SU-DHL-6 (cell line): Measurements from ENCODE around the gene TERB1.

ENCODE experiments used
- H2AFZ ChIP-seq: fragments of 200-600 bp; sonication (generic); 2 replicates; pipeline ENCODE4 v1.6.1; 2014; ENCODE audit warnings: low read depth, mild to moderate bottlenecking, moderate library complexity, mixed read lengths, antibody characterized with exemption, low read length; ENCODE audit not compliant: severe bottlenecking
- H3F3A ChIP-seq: fragments of 200-600 bp; shearing (Covaris generic); 2 replicates; pipeline ENCODE4 v1.6.0; 2016; ENCODE audit warnings: antibody characterized with exemption, mild to moderate bottlenecking; ENCODE audit not compliant: insufficient read depth
- H3K27ac ChIP-seq: fragments of 200-600 bp; sonication (generic); 2 replicates; pipeline ENCODE4 v1.5.1; 2016; ENCODE audit warnings: low read depth, mild to moderate bottlenecking, low read length, moderate library complexity, mixed read lengths
- H3K27me3 ChIP-seq: fragments of 200-600 bp; sonication (generic), shearing (Covaris generic); 2 replicates; pipeline ENCODE4 v1.6.0; 2014; ENCODE audit warnings: mild to moderate bottlenecking, low read length
- H3K36me3 ChIP-seq: fragments of 200-600 bp; sonication (generic); 2 replicates; pipeline ENCODE4 v1.6.1; 2014; ENCODE audit warnings: mild to moderate bottlenecking, low read length, mixed read lengths
- H3K4me2 ChIP-seq: fragments of 300-600, 200-600 bp; shearing (Covaris generic), sonication (generic); 2 replicates; pipeline ENCODE4 v1.6.0; 2014; ENCODE audit warnings: low read length, low read depth, mild to moderate bottlenecking; ENCODE audit not compliant: poor library complexity, severe bottlenecking
- H3K4me3 ChIP-seq: fragments of 200-600 bp; sonication (generic); 2 replicates; pipeline ENCODE4 v1.5.1; 2014; ENCODE audit warnings: antibody characterized with exemption, low read length, mild to moderate bottlenecking, mixed read lengths; ENCODE audit not compliant: insufficient read depth, poor library complexity, severe bottlenecking
- H3K79me2 ChIP-seq: fragments of 200-600 bp; sonication (generic); 2 replicates; pipeline ENCODE4 v1.6.1; 2014; ENCODE audit warnings: mild to moderate bottlenecking, low read length, moderate library complexity; ENCODE audit not compliant: insufficient read depth
- H3K9ac ChIP-seq: fragments of 200-600 bp; sonication (generic); 2 replicates; pipeline ENCODE4 v1.7.0; 2014; ENCODE audit warnings: mild to moderate bottlenecking, low read length
- H3K9me2 ChIP-seq: fragments of 200-600 bp; sonication (generic); replicated peaks from 2 replicates; pipeline ENCODE4 v1.6.1; 2014; ENCODE audit warnings: low read length; ENCODE audit not compliant: insufficient read depth
- H3K9me3 ChIP-seq: fragments of 200-600 bp; sonication (generic); 2 replicates; pipeline ENCODE4 v1.6.1; 2014; ENCODE audit warnings: low read length, mixed read lengths; ENCODE audit not compliant: insufficient read depth
- H4K20me1 ChIP-seq: fragments of 200-600 bp; sonication (generic); 2 replicates; pipeline ENCODE4 v1.6.1; 2014; ENCODE audit warnings: low read depth, mild to moderate bottlenecking, antibody characterized with exemption, low read length, moderate library complexity, mixed read lengths
- EZH2phosphoT487 ChIP-seq: fragments of 200-600 bp; sonication (generic), shearing (Covaris generic); conservative IDR thresholded peaks from 2 replicates; pipeline ENCODE4 v1.6.1; 2018; ENCODE audit warnings: mild to moderate bottlenecking, antibody characterized with exemption, low read length, moderate library complexity, mixed read lengths
- TF ChIP-seq, protein P1 (sequence below): fragments of 200-600 bp; sonication (generic); IDR thresholded peaks from one replicate; pipeline ENCODE4 v1.5.1; 2017; ENCODE audit warnings: antibody characterized with exemption, mild to moderate bottlenecking, low read length, moderate library complexity; ENCODE audit not compliant: insufficient read depth, poor library complexity, severe bottlenecking

TERB1 gene

DNA sequence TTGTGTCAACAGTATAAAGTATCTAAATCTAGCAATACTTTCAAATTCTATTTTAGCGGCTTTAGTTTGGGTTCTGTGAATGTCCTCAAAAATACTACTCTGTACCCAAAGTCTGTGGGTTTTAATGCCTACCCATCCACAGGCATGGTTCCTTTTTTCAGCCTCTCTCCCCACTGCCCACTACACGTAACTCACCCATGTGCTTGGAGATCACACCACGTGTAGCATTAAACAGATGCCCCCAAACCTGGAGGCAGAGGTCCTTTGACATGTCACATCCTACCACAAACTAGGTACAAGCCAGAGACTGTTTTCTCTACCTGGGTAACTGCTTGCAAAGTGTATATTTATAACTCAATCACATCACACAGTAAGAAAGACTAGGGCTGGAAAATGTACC, 55.3 kb downstream of the TERB1 start:
- Histone ChIP-seq H4K20me1 (no peaks in the 10 kb centered on the region), H3K4me2 (no peak overlapping the region), H3F3A (0 out of 2 replicates have a peak, but pooled peaks cover 5% of the 10 kb centered on the region), H3K9ac (no peak overlapping the region), H3K27ac (no peak overlapping the region), H3K27me3 (no peaks in the 10 kb centered on the region), H3K79me2 (peaks cover 45% of the 10 kb centered on the region), H2AFZ (no peak overlapping the region), H3K9me3 (no peaks in the 10 kb centered on the region), H3K36me3 (peaks cover 17% of the 10 kb centered on the region; the same call in 1 of the 2 replicates), H3K9me2 (no peaks in the 10 kb centered on the region), H3K4me3 (no peak overlapping the region)
- no peak for TF ChIP-seq EZH2phosphoT487
- TF ChIP-seq, protein P1, sequence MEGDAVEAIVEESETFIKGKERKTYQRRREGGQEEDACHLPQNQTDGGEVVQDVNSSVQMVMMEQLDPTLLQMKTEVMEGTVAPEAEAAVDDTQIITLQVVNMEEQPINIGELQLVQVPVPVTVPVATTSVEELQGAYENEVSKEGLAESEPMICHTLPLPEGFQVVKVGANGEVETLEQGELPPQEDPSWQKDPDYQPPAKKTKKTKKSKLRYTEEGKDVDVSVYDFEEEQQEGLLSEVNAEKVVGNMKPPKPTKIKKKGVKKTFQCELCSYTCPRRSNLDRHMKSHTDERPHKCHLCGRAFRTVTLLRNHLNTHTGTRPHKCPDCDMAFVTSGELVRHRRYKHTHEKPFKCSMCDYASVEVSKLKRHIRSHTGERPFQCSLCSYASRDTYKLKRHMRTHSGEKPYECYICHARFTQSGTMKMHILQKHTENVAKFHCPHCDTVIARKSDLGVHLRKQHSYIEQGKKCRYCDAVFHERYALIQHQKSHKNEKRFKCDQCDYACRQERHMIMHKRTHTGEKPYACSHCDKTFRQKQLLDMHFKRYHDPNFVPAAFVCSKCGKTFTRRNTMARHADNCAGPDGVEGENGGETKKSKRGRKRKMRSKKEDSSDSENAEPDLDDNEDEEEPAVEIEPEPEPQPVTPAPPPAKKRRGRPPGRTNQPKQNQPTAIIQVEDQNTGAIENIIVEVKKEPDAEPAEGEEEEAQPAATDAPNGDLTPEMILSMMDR = no peak

GRCh38 chr16:66741950-66742808, 59.2 kb downstream of the TERB1 start:
- H3K27ac ChIP-seq = no peak overlapping the region
- peaks cover 24% of the 10 kb centered on the region for H3K79me2 ChIP-seq

DNA sequence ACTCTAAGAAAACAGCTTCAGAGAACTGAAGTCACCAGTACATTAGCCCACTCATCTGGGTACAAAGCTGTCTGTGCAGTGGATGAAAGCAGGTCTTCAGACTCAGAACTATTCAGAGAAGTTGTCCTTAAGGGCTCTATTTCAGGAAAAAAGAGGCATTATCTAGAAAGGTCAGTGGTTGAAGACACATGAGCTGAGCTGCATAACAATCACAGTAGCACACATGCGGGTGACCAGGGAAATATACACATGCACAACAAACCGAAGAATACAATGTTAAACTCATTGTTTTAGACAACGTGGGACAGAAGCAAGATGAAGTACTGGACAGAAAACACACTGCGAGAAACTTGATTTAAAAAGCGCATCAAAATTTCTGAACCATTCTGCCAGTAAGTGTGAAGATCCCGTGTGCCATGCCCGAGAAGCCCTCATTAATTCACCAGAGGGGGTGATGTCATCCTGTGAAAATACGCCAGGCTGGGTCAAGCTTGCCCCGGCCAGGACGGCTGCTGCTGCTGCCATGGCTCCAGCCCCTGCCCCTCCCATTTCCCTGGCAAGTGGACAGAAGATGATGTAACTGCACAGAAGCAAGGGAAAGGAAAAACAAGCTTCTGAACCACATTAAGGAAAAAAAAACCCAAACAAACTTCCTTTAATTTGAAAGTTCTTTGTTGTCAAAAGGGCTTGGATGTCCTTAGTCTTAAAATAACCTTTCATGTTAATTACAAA, 60.0 kb downstream of the TERB1 start:
- Histone ChIP-seq H3K9me2 (no peaks in the 10 kb centered on the region), H3K36me3 (peaks cover 9% of the 10 kb centered on the region; the same call in 1 of the 2 replicates), H3K9ac (no peak overlapping the region), H4K20me1 (no peaks in the 10 kb centered on the region), H3K4me3 (no peak overlapping the region), H2AFZ (no peak overlapping the region), H3K4me2 (no peak overlapping the region), H3K9me3 (no peaks in the 10 kb centered on the region), H3K27me3 (no peaks in the 10 kb centered on the region), H3F3A (0 out of 2 replicates have a peak, but pooled peaks cover 5% of the 10 kb centered on the region), H3K27ac (no peak overlapping the region), H3K79me2 (peaks cover 19% of the 10 kb centered on the region)
- TF ChIP-seq EZH2phosphoT487 = no peak
- TF ChIP-seq, protein P1 = no peak

More at GRCh38 chr16:66741950-66742808, 59.2 kb downstream of the TERB1 start:
- Histone ChIP-seq H3K27me3 (no peaks in the 10 kb centered on the region), H3K9me2 (no peaks in the 10 kb centered on the region), H3K36me3 (peaks cover 9% of the 10 kb centered on the region; the same call in 1 of the 2 replicates), H3F3A (0 out of 2 replicates have a peak, but pooled peaks cover 5% of the 10 kb centered on the region), H3K4me2 (no peak overlapping the region), H3K9ac (no peak overlapping the region), H4K20me1 (no peaks in the 10 kb centered on the region), H2AFZ (no peak overlapping the region), H3K9me3 (no peaks in the 10 kb centered on the region), H3K4me3 (no peak overlapping the region)
- TF ChIP-seq, protein P1 = no peak
- no peak for TF ChIP-seq EZH2phosphoT487
